ENCODE results near the gene ZNF837. TPM values are rescaled to one million over a fixed set of nuclear protein-coding genes. Genes with fewer than 3 reads are reported as not detected.

Gene ZNF837
- total RNA-seq, 1 experiment from 2014 or later = 3.3 TPM

GRCh38 chr19:58335630-58336029 is 45.2 kb downstream of the ZNF837 start:
- CTCF ChIA-PET = no interaction called here

GRCh38 chr19:58334691-58335249 is 46.1 kb downstream of the ZNF837 start:
- ChIA-PET POLR2A (ENCODE audit: unreplicated experiment) (no interaction called here), CTCF (no interaction called here)
- H3K4me3 ChIP-seq = no peak overlapping the region
- no peak overlapping the region for H3K4me2 ChIP-seq
- H3K9me3 ChIP-seq (ENCODE audit: insufficient read depth, low read depth) = no peaks in the 10 kb centered on the region
- no peak overlapping the region for H3K27ac ChIP-seq
- no TSS peak for BruUV-seq (replicated peaks)
- H3K79me2 ChIP-seq (ENCODE audit: low read depth) = no peaks in the 10 kb centered on the region
- DNase-seq = no peak
- no peaks in the 10 kb centered on the region for H3K36me3 ChIP-seq (ENCODE audit: low read depth)
- no peaks in the 10 kb centered on the region for H4K20me1 ChIP-seq (ENCODE audit: insufficient read depth)
- no peaks in the 10 kb centered on the region for H3K9me2 ChIP-seq (ENCODE audit: insufficient read depth)
- no peak overlapping the region for H2AFZ ChIP-seq
- no peaks in the 10 kb centered on the region; the same call in 1 of the 2 replicates for H3K4me1 ChIP-seq (replicated peaks; ENCODE audit: insufficient read depth)
- TF ChIP-seq EZH2 (IDR thresholded peaks at IDR 0.05; ENCODE audit: low read depth) = no peak
- TF ChIP-seq CTCF (conservative IDR thresholded peaks at IDR 0.05) = no peak
- no peaks in the 10 kb centered on the region for H3F3A ChIP-seq (ENCODE audit: insufficient read depth, low read depth)
- intact Hi-C loops (cut with micrococcal nuclease; ENCODE audit: unreplicated experiment) = no loop called here
- no peaks in the 10 kb centered on the region for H3K27me3 ChIP-seq (ENCODE audit: insufficient read depth, low read depth)

More at GRCh38 chr19:58335630-58336029, 45.2 kb downstream of the ZNF837 start:
- Histone ChIP-seq H3K4me1 (replicated peaks; ENCODE audit: insufficient read depth) (no peaks in the 10 kb centered on the region; the same call in 1 of the 2 replicates), H3K9me3 (ENCODE audit: insufficient read depth, low read depth) (no peaks in the 10 kb centered on the region), H3K36me3 (ENCODE audit: low read depth) (no peaks in the 10 kb centered on the region), H3K27me3 (ENCODE audit: insufficient read depth, low read depth) (no peaks in the 10 kb centered on the region), H3K9me2 (ENCODE audit: insufficient read depth) (no peaks in the 10 kb centered on the region), H3K79me2 (ENCODE audit: low read depth) (no peaks in the 10 kb centered on the region), H3K27ac (no peak overlapping the region), H3F3A (ENCODE audit: insufficient read depth, low read depth) (no peaks in the 10 kb centered on the region), H3K4me2 (no peak overlapping the region), H4K20me1 (ENCODE audit: insufficient read depth) (no peaks in the 10 kb centered on the region), H2AFZ (no peak overlapping the region), H3K4me3 (no peak overlapping the region)
- POLR2A ChIA-PET (ENCODE audit: unreplicated experiment) = no interaction called here
- no TSS peak for BruUV-seq (replicated peaks)
- no peak for TF ChIP-seq CTCF (conservative IDR thresholded peaks at IDR 0.05)
- TF ChIP-seq EZH2 (IDR thresholded peaks at IDR 0.05; ENCODE audit: low read depth) = no peak
- intact Hi-C loops (cut with micrococcal nuclease; ENCODE audit: unreplicated experiment) = no loop called here
- DNase-seq = no peak

- Histone ChIP-seq H3K27ac (no peak overlapping the region), H3K4me2 (no peak overlapping the region), H3K4me3 (no peak overlapping the region), H2AFZ (no peak overlapping the region), H4K20me1 (ENCODE audit: insufficient read depth) (no peaks in the 10 kb centered on the region), H3K9me3 (ENCODE audit: insufficient read depth, low read depth) (no peaks in the 10 kb centered on the region), H3K36me3 (ENCODE audit: low read depth) (no peaks in the 10 kb centered on the region), H3K4me1 (replicated peaks; ENCODE audit: insufficient read depth) (no peaks in the 10 kb centered on the region; the same call in 1 of the 2 replicates), H3F3A (ENCODE audit: insufficient read depth, low read depth) (peaks cover 2% of the 10 kb centered on the region; the same call in 1 of the 2 replicates), H3K9me2 (ENCODE audit: insufficient read depth) (no peaks in the 10 kb centered on the region), H3K79me2 (ENCODE audit: low read depth) (peaks cover 3% of the 10 kb centered on the region), H3K27me3 (ENCODE audit: insufficient read depth, low read depth) (no peaks in the 10 kb centered on the region)
- no peak for DNase-seq
- TF ChIP-seq EZH2 (IDR thresholded peaks at IDR 0.05; ENCODE audit: low read depth) (no peak), CTCF (conservative IDR thresholded peaks at IDR 0.05) (no peak)
- POLR2A ChIA-PET (ENCODE audit: unreplicated experiment) = no interaction called here
- intact Hi-C loops (cut with micrococcal nuclease; ENCODE audit: unreplicated experiment) = no loop called here
- no TSS peak for BruUV-seq (replicated peaks)
- CTCF ChIA-PET = no interaction called here
Measured at GRCh38 chr19:58332697-58333096, 48.1 kb downstream of the ZNF837 start.

Data from PC-9 (cell line).